Bronchial epithelial cell (primary cell): ENCODE results near the gene GPR55. TPM values are rescaled to one million over a fixed set of nuclear protein-coding genes. Genes with fewer than 3 reads are reported as not detected.

ENCODE experiments used
- DNase-seq: peaks from one replicate; pipeline ENCODE4 v3.0.0-alpha.2; 2010; ENCODE audit warnings: low read depth
- FAIRE-seq: peaks from 2 replicates; lab custom pipeline; 2011; peaks lifted over from hg19 to GRCh38; lab: Jason Lieb, UNC
- H3K27me3 ChIP-seq: 2 replicates; pipeline ENCODE4 v1.5.1; 2011; ENCODE audit warnings: low read length; ENCODE audit not compliant: control insufficient read depth, insufficient read depth
- H3K36me3 ChIP-seq: 2 replicates; pipeline ENCODE4 v1.5.1; 2011; ENCODE audit warnings: low read length; ENCODE audit not compliant: control insufficient read depth, insufficient read depth
- H3K4me3 ChIP-seq: 2 replicates; pipeline ENCODE4 v1.5.1; 2011; ENCODE audit warnings: mild to moderate bottlenecking, low read depth, low read length, control low read depth
- total RNA-seq: library from RNA; depleted of rRNA; stranded (reverse); fragments of >200 nt; gene quantifications from 2 replicates; pipeline ENCODE4 v1.2.1, GENCODE V29; 2014
- TF ChIP-seq, protein P1 (sequence below): IDR thresholded peaks from 2 replicates; pipeline ENCODE4 v1.5.1; 2011; ENCODE audit warnings: mild to moderate bottlenecking, moderate library complexity, low read length, control low read depth, inconsistent platforms; ENCODE audit not compliant: insufficient read depth, severe bottlenecking

Gene GPR55
- total RNA-seq, 1 donor from 2014 or later = not detected

DNA sequence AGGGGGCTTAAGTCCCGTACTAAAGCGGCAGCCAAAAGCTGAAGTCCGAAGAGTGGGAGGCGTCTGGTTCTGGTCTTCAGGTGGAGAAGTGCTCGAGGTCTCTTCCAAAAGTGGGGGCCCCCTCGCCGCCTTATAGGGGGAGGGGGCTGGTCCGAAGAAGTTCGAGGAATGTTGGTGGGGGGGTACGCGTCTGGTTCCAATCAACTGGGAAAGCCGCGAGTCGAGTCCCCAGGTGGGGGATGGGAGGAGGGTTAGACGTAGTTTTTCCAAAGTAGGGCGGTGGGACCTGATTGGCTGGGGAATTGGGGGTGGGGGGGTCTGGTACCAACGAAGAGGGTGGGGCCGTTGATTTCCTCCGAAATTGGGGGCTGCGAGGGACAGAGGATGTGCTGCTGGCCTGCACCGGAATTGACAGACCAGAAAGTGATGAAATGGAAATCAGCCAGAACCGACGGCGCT is 59.7 kb downstream of the GPR55 start:
- FAIRE-seq = no peak
- TF ChIP-seq, protein P1, sequence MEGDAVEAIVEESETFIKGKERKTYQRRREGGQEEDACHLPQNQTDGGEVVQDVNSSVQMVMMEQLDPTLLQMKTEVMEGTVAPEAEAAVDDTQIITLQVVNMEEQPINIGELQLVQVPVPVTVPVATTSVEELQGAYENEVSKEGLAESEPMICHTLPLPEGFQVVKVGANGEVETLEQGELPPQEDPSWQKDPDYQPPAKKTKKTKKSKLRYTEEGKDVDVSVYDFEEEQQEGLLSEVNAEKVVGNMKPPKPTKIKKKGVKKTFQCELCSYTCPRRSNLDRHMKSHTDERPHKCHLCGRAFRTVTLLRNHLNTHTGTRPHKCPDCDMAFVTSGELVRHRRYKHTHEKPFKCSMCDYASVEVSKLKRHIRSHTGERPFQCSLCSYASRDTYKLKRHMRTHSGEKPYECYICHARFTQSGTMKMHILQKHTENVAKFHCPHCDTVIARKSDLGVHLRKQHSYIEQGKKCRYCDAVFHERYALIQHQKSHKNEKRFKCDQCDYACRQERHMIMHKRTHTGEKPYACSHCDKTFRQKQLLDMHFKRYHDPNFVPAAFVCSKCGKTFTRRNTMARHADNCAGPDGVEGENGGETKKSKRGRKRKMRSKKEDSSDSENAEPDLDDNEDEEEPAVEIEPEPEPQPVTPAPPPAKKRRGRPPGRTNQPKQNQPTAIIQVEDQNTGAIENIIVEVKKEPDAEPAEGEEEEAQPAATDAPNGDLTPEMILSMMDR = no peak
- Histone ChIP-seq H3K27me3 (peaks cover 6% of the 10 kb centered on the region), H3K36me3 (no peaks in the 10 kb centered on the region), H3K4me3 (peak overlapping the region; percentile 51)
- DNase-seq = no peak

DNA sequence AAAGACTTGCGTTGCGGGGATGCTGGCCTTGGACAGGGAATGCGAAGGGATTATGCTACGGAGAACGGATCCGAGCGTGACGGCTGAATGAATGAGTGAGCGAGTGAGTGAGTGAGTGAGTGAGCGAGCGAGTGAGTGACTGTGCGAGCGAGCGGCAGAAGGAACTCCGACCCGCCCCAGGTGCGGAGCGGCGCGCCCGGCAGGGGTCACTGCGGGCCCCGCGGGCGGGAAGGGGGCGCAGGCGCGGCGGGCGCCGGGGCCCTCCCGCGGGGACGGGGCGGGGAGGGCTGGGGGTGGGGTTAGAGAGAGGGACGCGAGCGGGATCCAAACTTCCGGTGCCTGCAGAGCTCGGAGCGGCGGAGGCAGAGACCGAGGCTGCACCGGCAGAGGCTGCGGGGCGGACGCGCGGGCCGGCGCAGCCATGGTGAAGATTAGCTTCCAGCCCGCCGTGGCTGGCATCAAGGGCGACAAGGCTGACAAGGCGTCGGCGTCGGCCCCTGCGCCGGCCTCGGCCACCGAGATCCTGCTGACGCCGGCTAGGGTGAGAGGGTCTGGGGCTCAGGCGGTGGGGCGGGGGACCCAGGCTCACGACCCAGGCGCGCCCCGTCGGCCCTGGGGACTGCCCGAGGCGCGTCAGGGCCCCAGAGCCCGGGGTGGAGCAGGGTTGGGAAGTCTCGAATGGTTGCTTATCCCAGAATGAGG is 60.3 kb downstream of the GPR55 start, which contains the start of gene ITM2C:
ITM2C (plus strand) TSS at position 338 of the 702 bp plus-strand sequence; CDS start at position 422, 84 bp downstream.
- FAIRE-seq (no peak), DNase-seq (peak; percentile 38)
- H3K36me3 ChIP-seq = no peaks in the 10 kb centered on the region
- H3K27me3 ChIP-seq = peaks cover 6% of the 10 kb centered on the region
- TF ChIP-seq, protein P1 = peak; percentile 49
- H3K4me3 ChIP-seq = peak within 1 kb of the TSS; percentile 51

DNA sequence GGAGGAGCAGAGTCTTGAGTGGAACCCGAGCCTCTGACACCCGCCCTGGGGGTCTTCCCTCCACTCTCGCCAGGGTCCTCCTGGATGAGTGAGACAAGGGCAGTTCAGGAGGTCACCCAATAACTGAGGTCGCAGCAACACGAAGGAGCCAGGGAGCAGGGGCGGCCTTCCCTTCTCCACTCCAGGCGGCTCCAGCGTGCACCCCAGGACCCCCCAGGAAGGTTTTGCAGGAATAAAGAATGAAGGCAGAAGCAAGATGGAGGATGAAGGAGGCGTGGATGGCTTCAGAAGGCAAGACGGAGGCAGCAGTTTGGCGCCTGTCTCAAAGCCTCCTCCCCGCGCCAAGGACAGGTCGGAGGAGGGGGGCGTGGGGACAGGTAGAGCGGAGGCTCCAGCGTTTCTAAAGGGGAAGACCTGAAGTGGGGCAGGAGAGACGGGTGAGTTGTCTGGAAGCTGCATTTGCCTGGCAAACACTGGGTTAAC is 60.9 kb downstream of the GPR55 start:
- DNase-seq (no peak), FAIRE-seq (no peak)
- peak overlapping the region; percentile 51 for H3K4me3 ChIP-seq
- TF ChIP-seq, protein P1 = no peak
- peaks cover 4% of the 10 kb centered on the region for H3K27me3 ChIP-seq
- no peaks in the 10 kb centered on the region for H3K36me3 ChIP-seq

DNA sequence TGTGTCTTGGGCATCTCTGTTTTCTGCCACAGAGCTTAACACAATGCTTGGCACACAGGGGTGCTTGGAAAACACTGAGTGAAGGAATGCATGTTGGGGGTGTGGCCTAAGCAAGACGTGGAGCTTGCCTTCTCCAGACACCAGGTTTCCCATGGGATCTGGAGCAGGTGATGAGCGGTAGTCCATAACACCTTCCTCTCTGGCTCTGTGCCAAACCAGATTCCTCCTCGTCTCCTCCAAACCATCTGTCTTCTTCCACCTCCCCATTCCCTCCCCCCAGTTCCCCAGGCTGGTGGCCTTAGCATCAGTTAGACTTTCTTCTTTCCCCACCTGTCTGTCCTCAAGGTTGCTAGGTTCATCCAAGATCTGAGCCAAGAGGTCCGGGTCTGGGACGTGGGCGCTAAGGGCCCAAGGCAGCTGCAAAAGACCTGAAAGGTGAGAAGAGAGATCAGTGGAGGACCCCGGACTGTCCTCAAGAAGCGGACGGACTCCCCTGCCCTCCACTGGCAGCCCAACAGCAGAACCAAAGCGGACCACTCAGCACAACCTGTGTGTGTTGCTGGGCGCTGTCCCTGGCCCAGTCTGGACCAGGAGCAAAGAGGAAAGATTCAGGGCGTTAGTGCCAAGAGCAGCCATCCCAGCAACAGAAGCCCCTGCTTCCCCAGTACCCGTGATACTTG is 61.5 kb downstream of the GPR55 start:
- TF ChIP-seq, protein P1 = no peak
- DNase-seq (no peak), FAIRE-seq (peak; percentile 91)
- Histone ChIP-seq H3K27me3 (peaks cover 4% of the 10 kb centered on the region), H3K36me3 (no peaks in the 10 kb centered on the region), H3K4me3 (no peak overlapping the region)

DNA sequence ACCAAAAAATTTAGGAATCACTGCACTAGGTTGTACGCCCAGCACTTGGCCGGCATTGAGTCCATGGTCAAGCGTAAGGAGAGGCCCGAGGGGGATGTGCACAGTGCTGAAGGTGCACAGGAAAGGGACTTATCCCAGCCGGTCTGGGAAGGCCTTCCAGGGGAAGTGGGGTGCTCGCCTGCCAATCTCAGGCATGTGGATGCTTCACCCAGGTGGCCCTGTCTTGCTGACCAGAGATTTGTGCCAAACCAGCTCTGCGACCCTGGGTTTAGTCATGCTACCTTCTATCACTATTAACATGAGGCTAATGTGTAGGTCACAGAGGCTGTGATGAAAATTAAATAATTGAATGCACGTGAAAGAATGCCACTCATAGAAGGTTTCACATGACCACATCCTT is 62.0 kb downstream of the GPR55 start:
- no peak for FAIRE-seq
- Histone ChIP-seq H3K27me3 (peaks cover 4% of the 10 kb centered on the region), H3K36me3 (no peaks in the 10 kb centered on the region), H3K4me3 (no peak overlapping the region)
- TF ChIP-seq, protein P1 = no peak
- DNase-seq = no peak
